Ovary (tissue), 3 donors: ENCODE results near the gene PREB.

Source experiments
- EP300 ChIP-seq: sonication (generic); formaldehyde crosslinking; IDR thresholded peaks from one replicate; pipeline ENCODE4 v1.6.1; 2017; ENCODE audit warnings: antibody characterized with exemption
- POLR2A ChIP-seq: fragments of 450-650 bp; IDR thresholded peaks from one replicate; pipeline ENCODE4 v1.6.1; 2017; ENCODE audit warnings: antibody characterized with exemption, mild to moderate bottlenecking, moderate library complexity
- TF ChIP-seq, protein P1 (sequence below), 3 donors: fragments of 450-650 bp in 2 of 3; fragments of 200-600 bp in 1 of 3; IDR thresholded peaks; one replicate each; pipeline versions ENCODE4 v1.5.1 to v1.8.0; 2016 to 2022; ENCODE audit warnings: antibody characterized with exemption in 3 of 3, mild to moderate bottlenecking in 1 of 3
- donor health status: DM: no; HTN: no; CAD: no.

GRCh38 chr2:27133905-27134780 is at the start of gene PREB:
- TF ChIP-seq POLR2A (peak; percentile 89), EP300 (no peak)
- TF ChIP-seq, protein P1, sequence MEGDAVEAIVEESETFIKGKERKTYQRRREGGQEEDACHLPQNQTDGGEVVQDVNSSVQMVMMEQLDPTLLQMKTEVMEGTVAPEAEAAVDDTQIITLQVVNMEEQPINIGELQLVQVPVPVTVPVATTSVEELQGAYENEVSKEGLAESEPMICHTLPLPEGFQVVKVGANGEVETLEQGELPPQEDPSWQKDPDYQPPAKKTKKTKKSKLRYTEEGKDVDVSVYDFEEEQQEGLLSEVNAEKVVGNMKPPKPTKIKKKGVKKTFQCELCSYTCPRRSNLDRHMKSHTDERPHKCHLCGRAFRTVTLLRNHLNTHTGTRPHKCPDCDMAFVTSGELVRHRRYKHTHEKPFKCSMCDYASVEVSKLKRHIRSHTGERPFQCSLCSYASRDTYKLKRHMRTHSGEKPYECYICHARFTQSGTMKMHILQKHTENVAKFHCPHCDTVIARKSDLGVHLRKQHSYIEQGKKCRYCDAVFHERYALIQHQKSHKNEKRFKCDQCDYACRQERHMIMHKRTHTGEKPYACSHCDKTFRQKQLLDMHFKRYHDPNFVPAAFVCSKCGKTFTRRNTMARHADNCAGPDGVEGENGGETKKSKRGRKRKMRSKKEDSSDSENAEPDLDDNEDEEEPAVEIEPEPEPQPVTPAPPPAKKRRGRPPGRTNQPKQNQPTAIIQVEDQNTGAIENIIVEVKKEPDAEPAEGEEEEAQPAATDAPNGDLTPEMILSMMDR (IDR thresholded peaks at IDR 0.05) = peak; percentile 17 to 51 (median 46)
